ENCODE measurements around the gene GPR35.

GPR35 gene

DNA sequence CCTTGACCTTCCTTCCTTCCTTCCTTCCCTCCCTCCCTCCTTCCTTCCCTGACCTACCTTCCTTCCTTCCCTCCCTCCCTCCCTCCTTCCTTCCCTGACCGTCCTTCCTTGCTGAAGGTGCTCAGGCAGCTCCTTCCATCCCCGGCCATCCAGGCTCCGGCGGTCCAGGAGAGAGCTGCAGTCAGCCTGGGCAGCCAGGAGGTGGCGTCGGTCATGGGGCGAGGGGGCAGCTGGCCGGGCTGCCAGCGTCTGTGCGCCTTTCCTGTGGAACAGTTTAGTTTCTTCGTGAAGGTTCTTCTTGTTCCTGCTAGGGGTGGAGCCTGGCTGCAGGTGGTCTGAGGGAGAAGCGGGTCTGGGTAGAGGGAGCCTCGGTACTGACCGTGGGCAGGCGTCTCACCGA is 15.7 kb downstream of the GPR35 start:
- Histone ChIP-seq H3K9me3 (replicated peaks in 1 of 11) (peaks cover 6 to 54% (median 35%) of the 10 kb centered on the region in 11 experiments; a peak in 21 of 22 replicates), H4K20me1 (no peaks in the 10 kb centered on the region), H3K4me3 (no peak overlapping the region), H3K27me3 (no peaks in the 10 kb centered on the region), H3K4me2 (no peak overlapping the region), H3K27ac (no peak overlapping the region), H3K9ac (no peak overlapping the region), H3K4me1 (peaks cover under 1 to 18% (median 10%) of the 10 kb centered on the region in 10 experiments; a peak in 14 of 20 replicates), H3K36me3 (no peaks in the 10 kb centered on the region)
- no peak for TF ChIP-seq Cebpa-rat (IDR thresholded peaks at IDR 0.05)

GRCh38 chr2:240642061-240642805 is 17.0 kb downstream of the GPR35 start:
- no peaks in the 10 kb centered on the region for H3K27me3 ChIP-seq
- H3K4me3 ChIP-seq: no peak overlapping the region
- no peak overlapping the region for H3K9ac ChIP-seq
- H3K27ac ChIP-seq: no peak overlapping the region
- peaks cover 6 to 23% (median 13%) of the 10 kb centered on the region in 10 experiments; a peak in 15 of 20 replicates for H3K4me1 ChIP-seq
- TF ChIP-seq Cebpa-rat (IDR thresholded peaks at IDR 0.05): no peak
- H3K4me2 ChIP-seq: no peak overlapping the region
- H3K36me3 ChIP-seq: no peaks in the 10 kb centered on the region
- H4K20me1 ChIP-seq: no peaks in the 10 kb centered on the region
- peaks cover 6 to 51% (median 33%) of the 10 kb centered on the region in 11 experiments; a peak in 21 of 22 replicates for H3K9me3 ChIP-seq (replicated peaks in 1 of 11)

DNA sequence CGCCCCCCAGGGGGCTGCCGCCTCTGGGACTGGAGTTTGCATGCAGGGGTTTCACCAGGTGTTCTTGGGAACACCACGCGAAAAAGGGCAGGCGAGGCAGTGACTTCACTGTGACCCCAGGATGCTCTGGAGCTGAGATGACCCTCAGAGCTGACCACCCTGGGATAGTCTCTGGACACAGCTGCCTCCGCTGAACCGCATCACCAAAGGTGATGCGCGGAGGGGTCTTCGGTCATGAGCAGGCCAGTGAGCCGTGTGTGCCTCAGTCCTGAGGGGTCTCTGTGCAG is 17.5 kb downstream of the GPR35 start:
- Histone ChIP-seq H3K36me3 (no peaks in the 10 kb centered on the region), H4K20me1 (no peaks in the 10 kb centered on the region), H3K9ac (no peak overlapping the region), H3K9me3 (replicated peaks in 1 of 11) (peaks cover 6 to 51% (median 33%) of the 10 kb centered on the region in 11 experiments; a peak in 21 of 22 replicates), H3K27ac (no peak overlapping the region), H3K4me2 (no peak overlapping the region), H3K4me3 (no peak overlapping the region), H3K27me3 (peaks cover 0 to 5% (median under 1%) of the 10 kb centered on the region in 11 experiments; a peak in 9 of 22 replicates), H3K4me1 (peaks cover 6 to 23% (median 13%) of the 10 kb centered on the region in 10 experiments; a peak in 15 of 20 replicates)
- TF ChIP-seq Cebpa-rat (IDR thresholded peaks at IDR 0.05): no peak

DNA sequence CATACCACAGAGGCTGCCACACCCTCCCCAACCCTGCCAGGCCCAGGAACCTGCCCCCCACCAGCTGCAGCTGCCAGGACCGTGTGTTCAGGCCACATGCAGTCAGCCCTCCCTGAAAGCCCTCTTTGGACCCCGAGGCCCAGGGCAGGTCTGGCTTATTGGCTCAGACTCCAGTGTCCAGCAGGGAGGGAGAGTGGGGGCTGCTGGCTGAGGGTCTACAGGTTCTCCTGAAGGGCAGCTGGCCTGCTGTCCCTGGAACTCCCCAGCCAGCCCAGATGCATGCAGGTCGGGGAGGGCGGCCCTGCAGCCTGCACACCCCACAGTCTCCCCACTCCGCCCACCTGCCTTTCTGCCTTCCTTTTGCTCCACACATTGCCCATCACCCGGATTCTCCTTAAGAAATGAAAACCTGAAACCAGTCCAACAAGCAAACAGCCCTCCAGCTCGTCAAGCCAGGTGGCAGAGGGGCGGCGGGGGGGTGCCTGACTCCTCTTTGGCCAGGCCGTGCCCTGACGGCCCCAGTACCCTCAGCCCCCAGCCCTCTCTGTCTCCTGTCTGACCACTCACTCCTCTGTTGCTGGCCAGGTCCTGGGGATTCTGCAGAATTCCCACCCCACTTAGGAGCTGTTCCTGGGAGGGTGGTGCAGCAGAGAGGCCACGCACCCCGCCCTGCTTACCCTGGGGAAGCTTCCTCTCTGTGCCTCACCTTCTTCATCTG is 18.0 kb downstream of the GPR35 start:
- Histone ChIP-seq H4K20me1 (no peaks in the 10 kb centered on the region), H3K4me3 (no peak overlapping the region), H3K27ac (no peak overlapping the region), H3K4me1 (peaks cover 7 to 28% (median 15%) of the 10 kb centered on the region in 10 experiments; a peak in 17 of 20 replicates), H3K36me3 (no peaks in the 10 kb centered on the region), H3K9ac (no peak overlapping the region), H3K9me3 (replicated peaks in 1 of 11) (peaks cover 6 to 51% (median 33%) of the 10 kb centered on the region in 11 experiments; a peak in 21 of 22 replicates), H3K27me3 (peaks cover 0 to 10% (median 6%) of the 10 kb centered on the region in 11 experiments; a peak in 16 of 22 replicates), H3K4me2 (no peak overlapping the region)
- no peak for TF ChIP-seq Cebpa-rat (IDR thresholded peaks at IDR 0.05)

DNA sequence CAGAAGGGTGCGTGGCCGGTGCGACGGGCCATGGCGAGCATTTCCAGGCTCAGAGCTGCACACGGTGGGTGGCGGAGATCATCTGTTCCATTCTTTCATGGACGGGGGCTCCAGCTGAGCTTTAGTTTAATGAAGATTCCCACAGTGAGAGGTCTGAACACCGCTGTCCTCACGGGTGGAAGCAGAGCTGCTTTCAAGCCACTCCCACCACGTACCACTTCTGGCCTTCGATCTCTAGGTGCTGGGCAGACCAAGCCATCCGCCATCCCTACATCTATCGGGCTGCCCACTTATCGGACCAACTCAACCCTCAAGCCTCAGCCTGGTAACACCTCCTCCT is 18.5 kb downstream of the GPR35 start:
- Histone ChIP-seq H3K9ac (no peak overlapping the region), H3K4me1 (peaks cover 8 to 33% (median 20%) of the 10 kb centered on the region in 10 experiments; a peak in 18 of 20 replicates), H3K36me3 (no peaks in the 10 kb centered on the region), H3K9me3 (replicated peaks in 1 of 11) (peaks cover 6 to 47% (median 33%) of the 10 kb centered on the region in 11 experiments; a peak in 21 of 22 replicates), H3K27ac (no peak overlapping the region), H3K4me3 (no peak overlapping the region), H3K4me2 (no peak overlapping the region), H4K20me1 (no peaks in the 10 kb centered on the region), H3K27me3 (peaks cover 4 to 14% (median 11%) of the 10 kb centered on the region in 11 experiments; a peak in 20 of 22 replicates)
- TF ChIP-seq Cebpa-rat (IDR thresholded peaks at IDR 0.05): no peak

DNA sequence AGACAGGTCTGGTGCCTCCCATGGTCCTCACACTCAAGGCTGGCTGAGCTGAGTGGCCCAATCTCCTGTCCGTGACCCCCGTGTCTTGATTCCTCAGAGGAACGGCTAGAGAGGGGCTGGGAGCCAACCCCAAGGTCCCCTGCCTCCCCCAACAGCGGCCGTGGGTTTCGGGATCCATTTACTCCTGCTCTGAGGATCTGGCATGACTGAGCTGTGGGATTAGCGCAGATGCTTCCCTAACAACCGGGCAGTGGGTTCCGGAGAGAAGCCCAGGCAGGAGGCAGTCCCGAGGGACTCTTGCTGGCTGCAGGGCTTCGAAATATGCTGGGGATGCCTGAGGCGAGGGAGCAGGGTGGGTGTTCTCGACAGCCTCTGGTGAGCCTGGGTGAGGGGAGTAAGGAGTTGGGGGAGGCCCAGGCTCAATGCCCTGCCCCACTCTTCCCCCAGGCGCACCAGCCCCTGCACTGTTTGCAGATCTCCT is 18.9 kb downstream of the GPR35 start:
- peaks cover 8 to 35% (median 22%) of the 10 kb centered on the region in 10 experiments; a peak in 18 of 20 replicates for H3K4me1 ChIP-seq
- H4K20me1 ChIP-seq: no peaks in the 10 kb centered on the region
- H3K4me3 ChIP-seq: no peak overlapping the region
- H3K27ac ChIP-seq: no peak overlapping the region
- H3K36me3 ChIP-seq: no peaks in the 10 kb centered on the region
- H3K4me2 ChIP-seq: peak overlapping the region in 6 of 11 experiments; percentile 9 to 48 (median 26); a peak in 5 of 22 replicates
- no peak for TF ChIP-seq Cebpa-rat (IDR thresholded peaks at IDR 0.05)
- H3K9ac ChIP-seq: no peak overlapping the region
- peaks cover 6 to 42% (median 32%) of the 10 kb centered on the region in 11 experiments; a peak in 21 of 22 replicates for H3K9me3 ChIP-seq (replicated peaks in 1 of 11)
- peaks cover 8 to 18% (median 15%) of the 10 kb centered on the region in 11 experiments; a peak in 20 of 22 replicates for H3K27me3 ChIP-seq

DNA sequence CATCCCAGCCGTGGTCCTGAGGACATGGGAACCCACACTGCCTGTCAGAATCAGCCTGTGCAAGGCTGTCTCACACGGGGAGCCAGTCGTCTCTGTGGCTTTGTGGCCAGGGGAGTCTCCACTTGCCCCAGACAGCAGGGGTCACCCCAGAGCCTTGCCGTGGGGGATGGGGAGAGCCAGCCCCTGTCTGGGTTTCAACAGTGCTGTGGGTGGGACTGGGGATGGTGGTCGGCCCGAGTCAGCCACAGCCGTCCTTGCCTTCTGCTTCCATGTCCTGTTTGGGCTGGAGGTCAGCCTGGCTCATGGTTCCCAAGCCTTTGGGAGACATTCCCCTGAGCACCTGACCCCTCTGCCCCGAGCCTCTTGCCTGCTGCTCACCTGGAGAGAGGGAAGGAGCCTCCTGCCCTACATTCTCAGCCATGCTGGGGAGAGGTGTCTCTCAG is 19.6 kb downstream of the GPR35 start:
- Histone ChIP-seq H3K4me2 (peak overlapping the region in 5 of 11 experiments; percentile 9 to 48 (median 25); a peak in 3 of 22 replicates), H3K9me3 (replicated peaks in 1 of 11) (peaks cover 1 to 36% (median 26%) of the 10 kb centered on the region in 11 experiments; a peak in 21 of 22 replicates), H3K27ac (no peak overlapping the region), H3K4me1 (peaks cover 8 to 35% (median 22%) of the 10 kb centered on the region in 10 experiments; a peak in 18 of 20 replicates), H3K9ac (no peak overlapping the region), H4K20me1 (no peaks in the 10 kb centered on the region), H3K27me3 (peaks cover 9 to 23% (median 18%) of the 10 kb centered on the region in 11 experiments; a peak in 20 of 22 replicates), H3K4me3 (no peak overlapping the region), H3K36me3 (no peaks in the 10 kb centered on the region)
- TF ChIP-seq Cebpa-rat (IDR thresholded peaks at IDR 0.05): no peak

DNA sequence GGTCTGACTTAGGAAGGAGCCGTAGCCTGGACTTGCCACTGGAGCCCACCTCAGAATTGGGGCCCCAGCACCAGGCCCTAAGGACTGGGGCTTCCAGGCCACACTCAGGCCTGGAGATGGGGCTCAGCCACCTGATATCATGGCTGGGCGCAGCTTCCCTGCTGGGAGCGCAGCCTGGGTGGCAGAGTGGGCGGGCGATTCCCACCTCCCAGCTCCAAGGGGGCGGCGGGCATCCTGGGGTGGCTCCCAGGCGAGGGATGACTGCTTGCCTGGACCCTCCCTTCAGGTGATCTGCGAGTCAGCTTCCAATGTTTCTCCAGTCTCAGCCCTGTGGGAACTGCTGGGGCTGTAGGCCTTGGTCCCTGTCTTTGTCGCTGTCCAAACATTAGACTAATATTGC is 20.1 kb downstream of the GPR35 start:
- H3K4me3 ChIP-seq: no peak overlapping the region
- H3K36me3 ChIP-seq: no peaks in the 10 kb centered on the region
- H4K20me1 ChIP-seq: no peaks in the 10 kb centered on the region
- H3K4me1 ChIP-seq: peaks cover 8 to 35% (median 22%) of the 10 kb centered on the region in 10 experiments; a peak in 18 of 20 replicates
- no peak overlapping the region for H3K27ac ChIP-seq
- no peak overlapping the region for H3K9ac ChIP-seq
- H3K9me3 ChIP-seq (replicated peaks in 1 of 11): peaks cover 2 to 31% (median 22%) of the 10 kb centered on the region in 11 experiments; a peak in 21 of 22 replicates
- TF ChIP-seq Cebpa-rat (IDR thresholded peaks at IDR 0.05): no peak
- H3K27me3 ChIP-seq: peaks cover 9 to 23% (median 18%) of the 10 kb centered on the region in 11 experiments; a peak in 20 of 22 replicates
- H3K4me2 ChIP-seq: no peak overlapping the region

DNA sequence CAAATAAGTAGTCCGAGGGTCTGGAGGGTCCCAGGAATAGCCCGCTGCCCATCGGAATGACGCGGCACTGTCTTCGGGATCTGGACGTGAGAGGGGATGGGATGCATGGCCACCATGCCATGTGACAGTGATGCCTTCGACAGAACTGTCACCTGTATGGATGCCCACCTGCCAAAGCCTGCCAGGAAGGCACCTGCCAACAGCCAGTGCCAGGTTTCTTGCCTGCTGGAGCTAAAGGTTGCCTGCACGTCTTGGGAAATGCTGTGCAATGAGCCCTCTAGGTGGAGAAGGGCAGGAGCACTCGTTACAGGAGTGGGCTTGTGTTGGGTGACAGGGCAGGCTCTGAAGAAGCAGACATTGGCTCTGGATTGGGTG is 20.5 kb downstream of the GPR35 start:
- no peaks in the 10 kb centered on the region for H4K20me1 ChIP-seq
- H3K36me3 ChIP-seq: no peaks in the 10 kb centered on the region
- peaks cover 8 to 35% (median 22%) of the 10 kb centered on the region in 10 experiments; a peak in 18 of 20 replicates for H3K4me1 ChIP-seq
- TF ChIP-seq Cebpa-rat (IDR thresholded peaks at IDR 0.05): no peak
- H3K27me3 ChIP-seq: peaks cover 9 to 23% (median 18%) of the 10 kb centered on the region in 11 experiments; a peak in 20 of 22 replicates
- no peak overlapping the region for H3K9ac ChIP-seq
- peak overlapping the region in 6 of 11 experiments; percentile 5 to 53 (median 32); a peak in 4 of 22 replicates for H3K4me2 ChIP-seq
- no peak overlapping the region for H3K27ac ChIP-seq
- H3K4me3 ChIP-seq: no peak overlapping the region
- H3K9me3 ChIP-seq (replicated peaks in 1 of 11): peaks cover 7 to 30% (median 22%) of the 10 kb centered on the region in 11 experiments

All from BLaER1 treated with 17β-estradiol and CSF1 and Interleukin-3, amounts not matched to agents 10 nM and 100 nM (cell line).